Activated B cell treated with CpG ODN at 0.5 μM for 24 hours (primary cell): ENCODE results near the gene ACTRT2. TPM values are rescaled to one million over a fixed set of nuclear protein-coding genes. Genes with fewer than 3 reads are reported as not detected.

ENCODE experiments used
- ATAC-seq: fragments of 200-7000 bp; cut with Tn5 transposase; one replicate; pipeline ENCODE4 v1.10.0; 2021; ENCODE audit warnings: low read depth, mild to moderate bottlenecking, moderate library complexity
- CTCF ChIA-PET: fragments of 350-600 bp; sonication (Branson Sonifier 250); formaldehyde crosslinking; loops from one replicate; lab custom pipeline; 2021; ENCODE audit warnings: antibody characterized with exemption; lab: Charles Lee
- POLR2A ChIA-PET: fragments of 350-600 bp; sonication (Branson Sonifier 250); formaldehyde crosslinking; loops from one replicate; lab custom pipeline; 2021; ENCODE audit warnings: antibody characterized with exemption; lab: Charles Lee
- DNase-seq: peaks from one replicate; pipeline ENCODE4 v3.0.0; 2022
- H3K27ac Mint-ChIP-seq: one replicate; pipeline ENCODE4 v1.8.0; 2020; ENCODE audit warnings: mixed read lengths
- H3K27me3 Mint-ChIP-seq: one replicate; pipeline ENCODE4 v1.8.0; 2021; ENCODE audit warnings: mixed read lengths
- H3K36me3 Mint-ChIP-seq: one replicate; pipeline ENCODE4 v1.8.0; 2021; ENCODE audit warnings: low read depth, mixed read lengths
- H3K4me1 Mint-ChIP-seq: one replicate; pipeline ENCODE4 v1.8.0; 2021; ENCODE audit warnings: mixed read lengths
- H3K4me3 Mint-ChIP-seq: one replicate; pipeline ENCODE4 v1.8.0; 2020; ENCODE audit warnings: mild to moderate bottlenecking, mixed read lengths
- H3K9me3 Mint-ChIP-seq: one replicate; pipeline ENCODE4 v1.8.0; 2020; ENCODE audit warnings: mixed read lengths
- intact Hi-C: fragments of 100-400 bp; cut with micrococcal nuclease; formaldehyde crosslinking; loops from one replicate; pipeline ENCODE4 v1.15.1; 2024
- total RNA-seq: library from RNA; stranded (reverse); gene quantifications from 2 replicates; pipeline ENCODE4 v1.2.3, GENCODE V29; 2022
- TF ChIP-seq, protein P1 (sequence below): fragments of 200-600 bp; IDR thresholded peaks from one replicate; pipeline ENCODE4 v1.8.0; 2022; ENCODE audit warnings: antibody characterized with exemption, mild to moderate bottlenecking

The ACTRT2 gene
- total RNA-seq, 1 donor from 2014 or later, result not detected

DNA sequence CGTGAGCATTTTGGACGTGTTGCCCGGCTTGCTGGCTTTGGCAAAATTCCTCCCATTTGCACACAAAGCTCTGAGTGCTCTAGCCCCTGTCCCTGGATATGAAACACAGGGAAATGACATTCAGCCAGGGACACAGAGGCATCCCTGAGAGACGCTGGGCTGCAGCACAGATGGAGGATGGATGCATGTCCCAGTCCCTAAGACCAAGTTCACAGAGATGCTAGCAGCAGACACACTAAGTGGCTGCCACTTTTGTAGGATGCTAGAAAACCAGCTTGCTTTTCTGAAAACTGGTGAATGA lies 12.5 kb downstream of the ACTRT2 start:
- intact Hi-C loops, result no loop called here
- no peak overlapping the region for H3K27ac Mint-ChIP-seq
- no peaks in the 10 kb centered on the region for H3K36me3 Mint-ChIP-seq
- ChIA-PET POLR2A (no interaction called here), CTCF (no interaction called here)
- TF ChIP-seq, protein P1, sequence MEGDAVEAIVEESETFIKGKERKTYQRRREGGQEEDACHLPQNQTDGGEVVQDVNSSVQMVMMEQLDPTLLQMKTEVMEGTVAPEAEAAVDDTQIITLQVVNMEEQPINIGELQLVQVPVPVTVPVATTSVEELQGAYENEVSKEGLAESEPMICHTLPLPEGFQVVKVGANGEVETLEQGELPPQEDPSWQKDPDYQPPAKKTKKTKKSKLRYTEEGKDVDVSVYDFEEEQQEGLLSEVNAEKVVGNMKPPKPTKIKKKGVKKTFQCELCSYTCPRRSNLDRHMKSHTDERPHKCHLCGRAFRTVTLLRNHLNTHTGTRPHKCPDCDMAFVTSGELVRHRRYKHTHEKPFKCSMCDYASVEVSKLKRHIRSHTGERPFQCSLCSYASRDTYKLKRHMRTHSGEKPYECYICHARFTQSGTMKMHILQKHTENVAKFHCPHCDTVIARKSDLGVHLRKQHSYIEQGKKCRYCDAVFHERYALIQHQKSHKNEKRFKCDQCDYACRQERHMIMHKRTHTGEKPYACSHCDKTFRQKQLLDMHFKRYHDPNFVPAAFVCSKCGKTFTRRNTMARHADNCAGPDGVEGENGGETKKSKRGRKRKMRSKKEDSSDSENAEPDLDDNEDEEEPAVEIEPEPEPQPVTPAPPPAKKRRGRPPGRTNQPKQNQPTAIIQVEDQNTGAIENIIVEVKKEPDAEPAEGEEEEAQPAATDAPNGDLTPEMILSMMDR, result no peak
- peak; percentile 1 for DNase-seq
- H3K27me3 Mint-ChIP-seq, result no peaks in the 10 kb centered on the region
- H3K4me1 Mint-ChIP-seq, result no peaks in the 10 kb centered on the region
- no peaks in the 10 kb centered on the region for H3K9me3 Mint-ChIP-seq
- H3K4me3 Mint-ChIP-seq, result no peak overlapping the region
- no peak for ATAC-seq

DNA sequence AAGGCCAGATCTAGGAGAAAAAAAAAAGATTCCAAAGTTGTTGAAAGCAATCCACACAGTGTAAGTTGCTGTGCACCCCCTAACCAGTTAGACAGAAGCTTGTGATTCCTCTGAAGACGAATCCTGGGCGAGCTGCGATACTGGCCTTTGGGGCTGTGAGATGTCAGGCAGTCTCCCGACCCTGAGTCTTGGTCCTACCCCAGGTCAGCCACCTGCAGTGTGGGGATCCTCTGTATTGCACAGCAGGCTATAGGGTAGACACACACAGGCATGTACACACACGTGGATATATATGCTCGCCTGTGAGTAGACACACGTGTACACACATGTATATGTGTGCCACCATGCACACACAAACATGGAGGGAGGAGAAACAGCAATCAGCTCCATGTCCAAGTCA lies 12.9 kb downstream of the ACTRT2 start:
- H3K36me3 Mint-ChIP-seq, result no peaks in the 10 kb centered on the region
- TF ChIP-seq, protein P1, result no peak
- no peak overlapping the region for H3K27ac Mint-ChIP-seq
- no peak overlapping the region for H3K4me3 Mint-ChIP-seq
- no peaks in the 10 kb centered on the region for H3K9me3 Mint-ChIP-seq
- H3K4me1 Mint-ChIP-seq, result no peaks in the 10 kb centered on the region
- DNase-seq (peak; percentile 2), ATAC-seq (no peak)
- ChIA-PET POLR2A (no interaction called here), CTCF (no interaction called here)
- intact Hi-C loops, result no loop called here
- no peaks in the 10 kb centered on the region for H3K27me3 Mint-ChIP-seq

DNA sequence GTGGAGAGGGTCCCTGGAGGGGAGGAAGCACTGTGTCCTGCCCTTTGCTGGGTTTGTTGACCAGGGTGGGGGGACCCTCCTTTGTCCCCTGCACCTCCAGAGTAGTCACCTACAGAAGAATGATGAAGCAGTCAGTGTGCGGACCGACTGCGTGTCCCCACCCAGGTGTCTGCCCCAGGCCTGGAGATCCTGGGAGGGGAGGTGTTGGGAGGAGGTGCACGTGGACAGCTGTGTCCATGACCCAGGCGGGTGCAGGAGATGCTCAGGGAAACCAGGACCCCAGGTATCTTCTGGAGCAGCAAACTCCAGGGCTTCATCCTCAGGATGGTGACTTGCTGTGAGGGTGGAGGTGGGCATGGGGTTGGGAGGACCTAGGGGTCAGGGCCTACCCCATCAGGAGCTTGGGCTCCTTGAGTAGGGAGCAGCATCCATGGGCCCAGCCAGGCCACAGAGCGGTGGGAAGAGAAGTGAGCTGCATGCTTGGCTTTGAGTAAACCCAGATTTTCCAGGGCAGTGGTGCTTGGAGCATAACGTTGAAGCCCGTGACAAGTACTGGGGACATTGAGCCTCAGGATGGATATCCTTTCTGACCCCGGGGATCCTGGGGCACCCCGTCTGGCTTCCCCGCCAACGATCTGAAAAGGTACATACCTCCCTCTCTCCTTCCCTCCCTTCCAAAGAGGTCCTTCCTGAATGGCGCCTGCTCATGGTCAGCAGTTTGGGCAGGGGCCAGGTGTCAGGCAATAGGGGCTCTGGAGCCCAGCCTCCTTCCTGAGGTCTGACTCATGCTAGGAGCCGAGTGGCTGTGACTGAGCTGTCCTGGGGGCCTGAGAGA lies 13.7 kb downstream of the ACTRT2 start:
- no peaks in the 10 kb centered on the region for H3K27me3 Mint-ChIP-seq
- POLR2A ChIA-PET, result no interaction called here
- H3K4me1 Mint-ChIP-seq, result no peaks in the 10 kb centered on the region
- TF ChIP-seq, protein P1, result no peak
- H3K9me3 Mint-ChIP-seq, result no peaks in the 10 kb centered on the region
- no peaks in the 10 kb centered on the region for H3K36me3 Mint-ChIP-seq
- ATAC-seq, result no peak
- H3K27ac Mint-ChIP-seq, result no peak overlapping the region
- CTCF ChIA-PET, result no interaction called here
- DNase-seq, result peak; percentile 9
- intact Hi-C loops, result no loop called here
- H3K4me3 Mint-ChIP-seq, result no peak overlapping the region

DNA sequence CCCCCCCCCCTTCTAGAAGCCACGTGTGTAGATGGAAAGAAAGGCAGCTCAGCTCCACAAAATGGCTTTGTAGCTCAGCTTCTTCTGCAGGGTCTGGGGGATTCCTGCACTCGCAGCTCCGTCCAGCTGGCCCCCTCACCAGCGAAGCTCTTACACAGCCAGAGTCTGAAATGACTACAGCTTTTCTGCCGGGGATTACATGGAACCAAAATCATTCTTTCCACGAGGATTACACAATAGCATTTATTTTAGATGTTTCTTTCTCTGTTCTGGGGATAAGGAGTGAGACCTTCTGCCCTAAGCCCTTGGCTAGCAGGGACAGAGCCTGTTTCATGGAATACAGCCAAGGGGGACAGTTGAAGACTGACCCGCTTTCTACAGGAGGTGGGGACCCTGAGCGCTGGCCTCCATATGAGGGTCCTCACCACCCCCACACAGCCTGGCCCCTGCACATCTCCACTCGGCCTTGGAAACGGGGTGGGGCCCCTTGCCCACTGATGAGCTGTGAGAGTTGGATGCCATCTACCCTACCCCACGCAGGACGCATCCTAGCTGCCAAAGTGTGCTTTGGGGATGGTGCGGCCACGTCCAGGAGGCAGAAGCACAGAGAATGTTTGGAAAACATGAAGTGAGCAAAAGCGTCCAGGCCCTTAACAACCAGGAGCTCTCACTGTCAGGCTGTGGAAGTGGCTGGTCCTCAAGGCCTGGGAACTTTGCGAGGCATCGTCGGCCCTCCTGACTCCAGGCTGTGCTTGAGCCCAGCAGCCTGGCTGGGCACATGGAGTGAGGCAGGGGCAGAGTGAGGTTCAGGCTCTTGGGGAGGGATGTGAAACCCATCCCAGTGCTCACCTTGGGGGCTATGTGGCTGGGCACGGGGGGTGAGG lies 14.5 kb downstream of the ACTRT2 start:
- no peaks in the 10 kb centered on the region for H3K4me1 Mint-ChIP-seq
- CTCF ChIA-PET, result no interaction called here
- POLR2A ChIA-PET, result no interaction called here
- no peak for ATAC-seq
- intact Hi-C loops, result no loop called here
- TF ChIP-seq, protein P1, result no peak
- no peaks in the 10 kb centered on the region for H3K27me3 Mint-ChIP-seq
- no peaks in the 10 kb centered on the region for H3K36me3 Mint-ChIP-seq
- no peak overlapping the region for H3K4me3 Mint-ChIP-seq
- DNase-seq, result peak; percentile 1
- H3K9me3 Mint-ChIP-seq, result no peaks in the 10 kb centered on the region
- H3K27ac Mint-ChIP-seq, result no peak overlapping the region
